ENCODE measurements around the gene OR10W1.

GRCh38 chr11:58254936-58255335 lies 13.1 kb downstream of the OR10W1 start:
- TF ChIP-seq POLR2AphosphoS5 (IDR thresholded peaks at IDR 0.05) (no peak), EP300 (IDR thresholded peaks at IDR 0.05) (no peak), CTCF (IDR thresholded peaks at IDR 0.05) (no peak)
